PFSK-1 (cell line): ENCODE data around the gene SYNDIG1.

Source experiments
- FOXP2 ChIP-seq: optimal IDR thresholded peaks from 2 replicates; pipeline ENCODE3; 2011; ENCODE audit warnings: borderline replicate concordance, control low read depth, inconsistent platforms; ENCODE audit not compliant: insufficient read depth; ENCODE audit errors: extremely low read length, extremely low read depth
- POLR2AphosphoS5 ChIP-seq: IDR thresholded peaks from 2 replicates; pipeline ENCODE4 v1.6.1; 2012; ENCODE audit warnings: low read depth, mild to moderate bottlenecking, control low read depth, low read length, moderate library complexity
- REST ChIP-seq, 2 experiments: IDR thresholded peaks; 2 replicates each; pipeline versions ENCODE4 v1.6.1 to v1.8.0; 2011 to 2012; ENCODE audit warnings: low read depth in 2 of 2, low read length in 2 of 2, control low read depth in 1 of 2, inconsistent platforms in 1 of 2, mild to moderate bottlenecking in 1 of 2, moderate library complexity in 1 of 2; ENCODE audit not compliant: insufficient read depth in 1 of 2
- SIN3A ChIP-seq: IDR thresholded peaks from 2 replicates; pipeline ENCODE4 v1.6.1; 2012; ENCODE audit warnings: mild to moderate bottlenecking, low read length, moderate library complexity, borderline replicate concordance; ENCODE audit not compliant: insufficient read depth
- TAF1 ChIP-seq: IDR thresholded peaks from 2 replicates; pipeline ENCODE4 v1.6.1; 2012; ENCODE audit warnings: low read length, control low read depth, borderline replicate concordance; ENCODE audit not compliant: insufficient read depth

Gene SYNDIG1

DNA sequence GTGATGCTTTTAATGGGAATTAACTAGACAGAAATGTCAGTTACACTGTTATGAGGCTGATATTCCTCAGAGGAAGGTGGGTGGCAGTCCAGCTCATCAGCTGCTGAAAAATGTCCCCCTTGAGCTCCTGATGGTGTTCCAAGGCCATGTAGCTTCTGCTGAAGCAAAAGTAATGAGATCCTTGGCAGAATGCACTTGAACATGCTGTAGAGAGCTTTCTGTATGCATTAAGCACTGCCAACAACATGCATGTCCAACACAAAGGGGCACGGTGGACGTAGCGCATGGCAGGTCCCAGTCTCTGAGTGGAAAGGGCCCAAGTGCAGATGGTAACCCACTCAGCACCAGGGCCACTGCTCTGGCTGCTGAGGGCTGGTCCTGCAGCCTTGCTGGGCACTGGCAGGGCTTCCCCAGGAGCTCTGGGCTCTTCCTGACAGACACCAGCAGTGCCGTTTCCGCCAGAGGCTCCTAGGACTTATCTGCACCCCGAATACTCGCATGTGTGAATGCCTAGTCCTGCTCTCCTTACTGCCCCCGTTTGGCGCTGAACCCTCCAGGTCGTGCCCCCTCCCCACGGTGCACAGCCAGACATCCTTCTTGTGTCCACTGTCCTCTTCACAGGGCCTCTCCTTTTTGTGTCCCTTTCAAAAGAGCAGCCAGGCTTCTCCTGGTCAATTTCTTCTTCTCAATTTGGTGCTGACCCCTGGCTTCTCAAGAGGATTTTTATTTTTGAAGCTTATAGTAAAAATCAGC, 18.6 kb upstream of the SYNDIG1 start:
- no peak for TF ChIP-seq REST (IDR thresholded peaks at IDR 0.05; ENCODE audit: insufficient read depth in 1 of 2, low read depth in 2 of 2, low read length in 2 of 2)
- TF ChIP-seq FOXP2, result no peak
- no peak for TF ChIP-seq POLR2AphosphoS5
- no peak for TF ChIP-seq SIN3A
- TF ChIP-seq TAF1, result no peak

- no peak for TF ChIP-seq SIN3A
- TF ChIP-seq REST (IDR thresholded peaks at IDR 0.05; ENCODE audit: insufficient read depth in 1 of 2, low read depth in 2 of 2, low read length in 2 of 2), result no peak
- TF ChIP-seq POLR2AphosphoS5, result no peak
- TF ChIP-seq TAF1, result no peak
- no peak for TF ChIP-seq FOXP2
Measured at GRCh38 chr20:24451428-24451827, 18.0 kb upstream of the SYNDIG1 start.

DNA sequence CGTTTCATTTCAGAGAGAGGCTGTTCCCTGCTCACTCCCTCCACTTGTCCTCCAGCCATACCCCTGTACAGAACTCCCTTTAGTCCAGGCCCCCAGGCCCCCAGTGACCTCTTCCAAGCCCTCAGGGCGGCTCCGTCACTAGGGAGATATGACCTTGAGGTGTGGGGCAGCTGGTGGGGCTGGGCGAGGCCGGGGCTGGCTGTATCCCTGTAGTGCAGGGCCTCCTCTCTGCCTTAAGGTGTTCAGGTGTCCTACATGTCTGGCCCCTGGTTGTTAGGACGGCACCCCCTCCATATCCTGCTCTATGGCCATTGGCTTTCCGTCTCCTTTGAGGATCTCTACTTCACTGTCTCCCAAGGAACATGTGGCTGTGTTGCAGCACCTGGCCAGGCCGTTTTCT, 17.4 kb upstream of the SYNDIG1 start:
- no peak for TF ChIP-seq FOXP2
- TF ChIP-seq REST (IDR thresholded peaks at IDR 0.05; ENCODE audit: insufficient read depth in 1 of 2, low read depth in 2 of 2, low read length in 2 of 2), result no peak
- TF ChIP-seq SIN3A, result no peak
- TF ChIP-seq TAF1, result no peak
- TF ChIP-seq POLR2AphosphoS5, result no peak

- TF ChIP-seq TAF1 (no peak), FOXP2 (no peak), POLR2AphosphoS5 (no peak), REST (IDR thresholded peaks at IDR 0.05; ENCODE audit: insufficient read depth in 1 of 2, low read depth in 2 of 2, low read length in 2 of 2) (no peak), SIN3A (no peak)
Measured at GRCh38 chr20:24452498-24453127, 16.8 kb upstream of the SYNDIG1 start.
